HG03469 (cell line): ENCODE results near the gene MYH10.

Experiments used
- ATAC-seq: cut with Tn5 transposase; IDR thresholded peaks from one replicate; pipeline ENCODE4 v1.9.1; 2021; ENCODE audit warnings: mild to moderate bottlenecking, moderate library complexity, moderate number of reproducible peaks; ENCODE audit not compliant: unreplicated experiment

MYH10 gene

GRCh38 chr17:8500609-8501008 lies 129.9 kb downstream of the MYH10 start:
- no peak for ATAC-seq

- no peak for ATAC-seq
Measured at GRCh38 chr17:8499614-8500013, 130.9 kb downstream of the MYH10 start.

GRCh38 chr17:8499171-8499570 lies 131.4 kb downstream of the MYH10 start:
- no peak for ATAC-seq

- ATAC-seq: no peak
Measured at GRCh38 chr17:8496081-8496480, 134.4 kb downstream of the MYH10 start.

GRCh38 chr17:8494506-8495111 lies 135.9 kb downstream of the MYH10 start:
- ATAC-seq: no peak

GRCh38 chr17:8494021-8494420 lies 136.5 kb downstream of the MYH10 start:
- ATAC-seq: no peak

GRCh38 chr17:8492121-8492520 lies 138.4 kb downstream of the MYH10 start:
- no peak for ATAC-seq

- ATAC-seq: no peak
Measured at GRCh38 chr17:8490256-8491023, 140.1 kb downstream of the MYH10 start.

- ATAC-seq: no peak
Measured at GRCh38 chr17:8489841-8490240, 140.7 kb downstream of the MYH10 start.

- ATAC-seq: no peak
Measured at GRCh38 chr17:8488901-8489300, 141.6 kb downstream of the MYH10 start.

GRCh38 chr17:8488491-8488890 lies 142.0 kb downstream of the MYH10 start:
- ATAC-seq: no peak

- no peak for ATAC-seq
Measured at GRCh38 chr17:8487743-8488142, 142.8 kb downstream of the MYH10 start.

- no peak for ATAC-seq
Measured at GRCh38 chr17:8487130-8487645, 143.3 kb downstream of the MYH10 start.

- no peak for ATAC-seq
Measured at GRCh38 chr17:8485491-8485890, 145.0 kb downstream of the MYH10 start.

- no peak for ATAC-seq
Measured at GRCh38 chr17:8484465-8484864, 146.1 kb downstream of the MYH10 start.

GRCh38 chr17:8482546-8482945 lies 148.0 kb downstream of the MYH10 start:
- no peak for ATAC-seq

- ATAC-seq: no peak
Measured at GRCh38 chr17:8481703-8482102, 148.8 kb downstream of the MYH10 start.

GRCh38 chr17:8481089-8481488 lies 149.4 kb downstream of the MYH10 start:
- no peak for ATAC-seq

GRCh38 chr17:8480011-8480976 lies 150.2 kb downstream of the MYH10 start:
- no peak for ATAC-seq

- no peak for ATAC-seq
Measured at GRCh38 chr17:8479431-8479947, 151.0 kb downstream of the MYH10 start.
